HUES48 (cell line): ENCODE data around the gene SMC2.

Experiments used
- H3K27ac ChIP-seq: one replicate; pipeline ENCODE4 v1.7.0; 2013; ENCODE audit warnings: low read depth, low read length, inconsistent platforms
- H3K27me3 ChIP-seq: 2 replicates; pipeline ENCODE4 v1.6.1; 2013; ENCODE audit warnings: mild to moderate bottlenecking, low read length; ENCODE audit not compliant: control insufficient read depth, insufficient read depth
- H3K36me3 ChIP-seq: 2 replicates; pipeline ENCODE4 v1.6.1; 2013; ENCODE audit warnings: low read length; ENCODE audit not compliant: control insufficient read depth, insufficient read depth
- H3K4me1 ChIP-seq: 2 replicates; pipeline ENCODE4 v1.6.1; 2013; ENCODE audit warnings: mild to moderate bottlenecking, low read length; ENCODE audit not compliant: control insufficient read depth, insufficient read depth
- H3K4me3 ChIP-seq: 2 replicates; pipeline ENCODE4 v1.5.1; 2013; ENCODE audit warnings: mild to moderate bottlenecking, low read depth, low read length
- H3K9ac ChIP-seq: 2 replicates; pipeline ENCODE4 v1.6.1; 2013; ENCODE audit warnings: mild to moderate bottlenecking, low read depth, low read length, moderate library complexity
- H3K9me3 ChIP-seq: 2 replicates; pipeline ENCODE4 v1.6.1; 2013; ENCODE audit warnings: low read length; ENCODE audit not compliant: control insufficient read depth, insufficient read depth

SMC2 gene

DNA sequence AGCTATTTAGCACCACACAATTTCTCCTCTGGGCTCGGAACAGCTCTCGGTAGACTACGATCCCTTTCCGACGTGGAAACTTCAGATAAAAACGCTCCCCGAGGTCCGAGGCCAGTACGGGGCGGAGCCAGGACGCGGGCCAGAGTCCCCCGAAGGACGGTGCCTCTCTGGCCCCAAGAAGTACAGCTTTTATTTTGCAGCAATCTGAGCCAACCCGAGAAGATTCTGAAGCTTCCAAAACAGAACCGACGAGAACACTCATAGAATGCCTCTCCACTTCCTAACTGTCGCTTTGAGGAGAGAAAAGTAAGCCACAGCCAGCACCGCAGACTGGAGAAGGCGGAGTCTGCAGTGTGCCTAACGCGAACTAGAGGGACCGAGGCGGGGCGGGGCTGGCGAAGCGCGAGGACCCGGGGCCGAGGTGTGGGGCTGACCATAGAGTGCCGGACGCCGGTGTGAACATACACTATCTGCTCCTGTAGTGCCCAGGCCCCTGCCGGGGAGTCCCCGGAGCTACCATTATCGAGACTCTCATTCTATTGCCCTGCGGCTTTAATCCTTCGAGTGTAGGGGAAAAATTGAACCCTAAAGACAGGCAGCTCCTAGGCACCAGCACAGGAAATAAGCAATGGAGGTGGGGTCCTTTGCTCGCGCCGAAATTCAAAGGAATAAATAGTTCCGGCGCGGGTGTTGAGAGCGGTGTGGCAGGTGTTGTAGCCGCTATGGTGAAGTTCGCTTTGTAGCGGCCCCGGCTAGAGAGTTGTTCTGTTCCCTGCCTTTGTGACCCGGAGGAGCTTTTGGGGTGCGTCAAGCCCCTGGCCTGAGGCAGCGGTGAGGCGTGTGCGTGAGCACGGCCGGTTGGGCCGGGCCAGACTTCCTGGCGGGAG is at the start of gene SMC2:
Gene SMC2 (plus strand): TSS at position 663 of the 887 bp plus-strand sequence. CDS start 1,076 bp downstream, outside the sequence.
- no peaks in the 10 kb centered on the region for H3K27me3 ChIP-seq
- peaks cover 7% of the 10 kb centered on the region for H3K4me1 ChIP-seq
- H3K9ac ChIP-seq: peak within 1 kb of the TSS; percentile 99
- H3K4me3 ChIP-seq: peak within 1 kb of the TSS; percentile 98
- peak within 1 kb of the TSS; percentile 98 for H3K27ac ChIP-seq
- H3K9me3 ChIP-seq: no peaks in the 10 kb centered on the region
- H3K36me3 ChIP-seq: peaks cover 8% of the 10 kb centered on the region; the same call in 1 of the 2 replicates

DNA sequence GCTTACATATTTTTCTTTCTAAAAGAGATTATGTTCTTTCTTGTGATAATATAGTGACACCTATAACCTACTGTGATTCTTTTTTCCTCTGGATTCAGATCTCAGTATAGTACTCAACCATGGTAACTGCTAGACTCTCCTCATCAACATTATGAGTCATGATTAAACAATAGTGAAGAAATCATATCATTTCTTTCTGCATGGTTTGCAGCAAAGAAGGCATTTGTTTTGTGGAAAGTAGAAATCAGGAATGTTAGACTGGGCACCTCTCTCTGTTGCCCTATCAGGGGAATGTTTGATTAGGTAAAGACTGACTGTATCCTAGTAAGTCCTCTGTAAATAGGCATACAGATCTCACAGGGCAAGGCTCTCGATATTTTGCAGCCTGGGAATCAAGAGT is 25.6 kb upstream of the SMC2 start:
- no peaks in the 10 kb centered on the region for H3K36me3 ChIP-seq

DNA sequence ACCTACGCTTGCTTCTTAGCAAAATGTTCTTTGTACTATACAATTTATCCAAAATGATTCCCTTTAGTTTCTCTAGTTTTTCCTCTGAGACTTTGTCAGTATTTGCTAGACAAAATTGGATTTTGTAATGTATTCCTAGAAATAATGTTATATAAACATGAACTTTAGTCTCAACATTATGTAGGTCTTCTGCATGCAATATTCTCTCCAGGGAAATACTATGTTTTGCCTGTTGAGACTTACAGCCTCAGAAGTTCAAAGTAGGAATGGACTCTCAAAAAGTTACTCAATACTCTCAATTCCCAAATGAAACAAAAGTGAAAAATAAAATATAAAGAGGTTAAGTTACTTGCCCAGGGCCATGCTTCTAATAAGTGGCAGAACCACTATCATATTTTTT is 24.8 kb upstream of the SMC2 start:
- Histone ChIP-seq H3K4me3 (no peak overlapping the region), H3K9me3 (no peaks in the 10 kb centered on the region), H3K27ac (no peak overlapping the region), H3K4me1 (no peaks in the 10 kb centered on the region), H3K27me3 (no peaks in the 10 kb centered on the region), H3K9ac (no peak overlapping the region), H3K36me3 (no peaks in the 10 kb centered on the region)

More for the DNA sequence above, 25.6 kb upstream of the SMC2 start:
- Histone ChIP-seq H3K4me1 (no peaks in the 10 kb centered on the region), H3K9me3 (no peaks in the 10 kb centered on the region), H3K4me3 (no peak overlapping the region), H3K27ac (no peak overlapping the region), H3K9ac (no peak overlapping the region), H3K27me3 (no peaks in the 10 kb centered on the region)

DNA sequence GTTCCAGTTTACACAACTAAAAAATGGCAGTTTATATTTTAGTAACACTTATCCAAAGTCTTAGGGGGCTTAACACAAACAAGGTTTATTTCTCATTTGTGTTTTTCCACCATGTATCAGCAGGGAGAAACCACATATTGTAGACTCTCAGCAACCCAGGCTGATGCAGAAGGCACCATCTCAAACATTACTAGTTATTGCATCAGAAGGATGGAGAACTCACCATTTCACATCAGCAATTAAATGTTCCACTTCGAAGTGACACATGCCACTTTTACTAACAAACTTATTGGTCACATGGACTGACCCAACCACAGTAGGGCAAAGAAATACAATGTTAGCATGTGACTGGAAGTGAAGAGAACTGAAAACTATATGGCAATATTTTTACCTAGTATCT is 22.5 kb upstream of the SMC2 start:
- no peak overlapping the region for H3K27ac ChIP-seq
- no peak overlapping the region for H3K4me3 ChIP-seq
- no peaks in the 10 kb centered on the region for H3K4me1 ChIP-seq
- H3K36me3 ChIP-seq: no peaks in the 10 kb centered on the region
- no peaks in the 10 kb centered on the region for H3K27me3 ChIP-seq
- H3K9ac ChIP-seq: no peak overlapping the region
- no peaks in the 10 kb centered on the region for H3K9me3 ChIP-seq

DNA sequence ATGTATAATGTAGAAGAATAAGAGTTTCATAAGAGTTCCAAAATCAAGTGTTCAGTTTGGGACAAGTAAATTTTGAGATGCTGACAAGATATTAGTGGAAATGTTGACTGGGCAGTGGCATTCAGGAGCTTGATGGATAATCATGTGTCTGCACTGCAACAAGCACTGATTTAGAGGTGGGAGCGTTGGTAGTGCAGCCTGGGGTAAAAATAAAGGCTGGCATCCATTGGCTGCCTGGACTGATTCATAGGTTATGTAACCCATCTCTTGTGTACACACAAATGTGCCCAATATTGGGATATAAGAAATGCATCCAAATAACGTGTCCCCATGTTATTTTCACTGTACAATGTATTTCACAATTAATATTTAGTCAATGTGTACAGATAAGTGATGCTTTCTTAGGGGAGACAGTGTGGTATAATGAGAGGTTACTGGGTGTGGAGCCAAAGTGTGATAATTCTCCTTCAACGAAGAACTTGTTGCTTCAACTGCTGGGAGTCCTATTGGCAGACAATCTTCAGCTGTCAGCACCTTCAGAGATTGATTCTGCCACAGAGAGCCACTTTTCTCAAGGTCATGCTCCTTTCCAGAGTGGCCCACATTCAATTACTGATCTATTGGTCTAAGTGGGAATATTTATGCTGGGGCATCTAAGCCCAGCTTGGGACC is 20.9 kb upstream of the SMC2 start:
- Histone ChIP-seq H3K4me1 (no peaks in the 10 kb centered on the region), H3K27me3 (no peaks in the 10 kb centered on the region), H3K36me3 (no peaks in the 10 kb centered on the region), H3K9ac (no peak overlapping the region), H3K9me3 (no peaks in the 10 kb centered on the region; the same call in 1 of the 2 replicates), H3K27ac (no peak overlapping the region), H3K4me3 (no peak overlapping the region)

DNA sequence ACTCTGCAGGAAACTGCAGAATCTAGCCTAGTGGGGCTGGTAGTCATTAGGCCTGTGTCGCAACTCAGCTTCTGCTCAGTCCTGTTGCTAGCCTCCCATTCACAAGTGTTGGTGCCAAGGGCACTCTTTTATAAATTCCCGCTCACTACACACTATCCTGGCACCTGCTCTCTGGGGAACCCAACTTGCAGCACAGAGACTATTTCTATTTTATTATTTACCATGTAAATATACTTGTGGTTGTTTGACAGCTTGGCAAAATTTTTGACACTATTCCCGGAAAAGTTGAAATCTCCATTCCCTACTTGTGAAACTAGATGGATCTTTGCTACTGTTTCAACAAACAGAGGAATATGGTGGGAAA is 20.4 kb upstream of the SMC2 start:
- H3K9me3 ChIP-seq: peaks cover 4% of the 10 kb centered on the region; the same call in 1 of the 2 replicates
- no peaks in the 10 kb centered on the region for H3K4me1 ChIP-seq
- H3K4me3 ChIP-seq: no peak overlapping the region
- H3K27ac ChIP-seq: no peak overlapping the region
- H3K27me3 ChIP-seq: no peaks in the 10 kb centered on the region
- no peaks in the 10 kb centered on the region for H3K36me3 ChIP-seq
- no peak overlapping the region for H3K9ac ChIP-seq

DNA sequence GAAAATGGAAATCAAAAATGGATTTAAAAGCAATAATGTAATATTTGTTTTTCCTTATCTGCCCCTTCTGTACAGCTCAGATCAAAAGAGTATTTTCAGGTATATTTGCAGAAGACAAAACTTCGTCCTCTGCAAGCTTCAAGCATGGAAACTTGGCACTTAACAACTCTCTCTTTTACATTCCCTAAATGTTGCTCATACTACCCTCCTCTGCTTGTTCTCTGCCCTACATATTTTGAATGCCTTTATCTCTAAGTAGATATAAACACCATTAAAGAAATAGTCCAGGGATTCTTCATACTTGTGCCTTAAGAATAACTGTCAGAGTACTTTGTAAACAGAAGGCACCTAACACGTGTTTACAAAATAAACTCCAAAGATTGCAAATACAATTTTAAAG is 19.2 kb upstream of the SMC2 start:
- peaks cover 6% of the 10 kb centered on the region for H3K9me3 ChIP-seq
- no peak overlapping the region for H3K9ac ChIP-seq
- H3K36me3 ChIP-seq: no peaks in the 10 kb centered on the region
- no peak overlapping the region for H3K4me3 ChIP-seq
- H3K27me3 ChIP-seq: no peaks in the 10 kb centered on the region
- H3K4me1 ChIP-seq: no peaks in the 10 kb centered on the region
- H3K27ac ChIP-seq: no peak overlapping the region

DNA sequence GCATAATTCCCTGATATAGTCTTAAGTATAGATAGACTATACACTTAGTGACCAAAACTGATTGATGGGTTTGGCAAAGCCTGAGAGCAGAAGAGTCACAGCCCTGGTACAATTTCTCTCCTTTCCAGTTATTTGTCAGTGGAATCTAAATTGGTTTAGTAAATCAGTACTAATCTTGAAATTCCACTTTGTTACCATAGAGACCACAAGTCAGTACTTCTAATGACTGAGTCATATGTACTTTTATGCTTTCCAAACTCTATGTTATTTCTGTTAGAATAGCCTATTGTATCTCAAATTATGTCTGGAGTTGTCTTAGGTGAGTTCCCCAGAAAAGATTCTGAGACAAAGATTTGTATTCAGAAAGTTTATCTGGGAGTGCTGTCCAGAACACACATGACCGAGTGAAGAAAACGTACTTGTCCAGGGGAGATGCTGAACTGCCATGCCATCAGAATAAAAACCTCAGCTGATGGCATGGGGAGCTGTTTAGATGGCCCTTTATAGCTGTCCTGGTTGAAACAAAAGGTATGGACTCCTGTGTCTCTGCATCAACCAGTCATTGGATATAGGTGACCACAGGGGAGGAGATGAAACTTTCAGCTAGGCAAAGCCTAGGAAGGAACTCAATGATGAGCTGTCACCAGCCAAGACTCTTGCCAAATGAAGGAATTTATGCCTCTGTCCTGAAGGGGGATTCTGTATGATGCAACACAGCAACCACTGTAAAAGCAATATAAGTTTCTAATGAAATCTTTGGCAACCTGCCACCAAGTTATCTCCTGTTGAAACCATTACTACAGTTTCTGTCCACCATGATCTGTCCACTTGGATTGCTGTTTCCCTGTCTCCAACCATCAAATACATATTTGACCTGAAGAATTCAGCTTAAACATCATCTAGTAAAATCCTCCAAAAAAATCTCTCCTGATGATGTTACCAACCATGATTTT is 18.0 kb upstream of the SMC2 start:
- Histone ChIP-seq H3K4me3 (no peak overlapping the region), H3K9ac (no peak overlapping the region), H3K36me3 (no peaks in the 10 kb centered on the region), H3K27ac (no peak overlapping the region), H3K9me3 (peaks cover 16% of the 10 kb centered on the region), H3K27me3 (no peaks in the 10 kb centered on the region), H3K4me1 (no peaks in the 10 kb centered on the region)

DNA sequence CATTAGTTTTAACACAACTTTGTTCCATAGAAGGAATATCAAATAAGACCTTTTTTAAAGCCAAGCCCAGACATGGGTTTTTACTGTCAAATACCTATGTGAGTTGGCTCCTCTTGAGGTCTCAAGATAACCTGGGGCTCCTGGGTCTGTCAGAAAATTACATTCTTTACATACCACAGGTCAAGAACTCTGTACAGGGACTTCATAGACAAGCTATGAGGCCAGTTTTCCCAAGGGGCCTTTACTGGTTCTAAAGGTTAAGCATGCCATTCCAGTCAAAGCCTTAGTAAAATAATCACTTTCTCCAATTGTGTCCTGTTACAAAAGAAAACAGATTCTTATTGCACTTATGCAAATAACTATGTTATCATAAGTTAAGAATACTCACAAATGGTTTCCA is 15.5 kb upstream of the SMC2 start:
- H3K36me3 ChIP-seq: no peaks in the 10 kb centered on the region
- no peak overlapping the region for H3K4me3 ChIP-seq
- H3K4me1 ChIP-seq: no peaks in the 10 kb centered on the region
- H3K9ac ChIP-seq: no peak overlapping the region
- H3K27me3 ChIP-seq: no peaks in the 10 kb centered on the region
- no peak overlapping the region for H3K27ac ChIP-seq
- peaks cover 19% of the 10 kb centered on the region for H3K9me3 ChIP-seq

DNA sequence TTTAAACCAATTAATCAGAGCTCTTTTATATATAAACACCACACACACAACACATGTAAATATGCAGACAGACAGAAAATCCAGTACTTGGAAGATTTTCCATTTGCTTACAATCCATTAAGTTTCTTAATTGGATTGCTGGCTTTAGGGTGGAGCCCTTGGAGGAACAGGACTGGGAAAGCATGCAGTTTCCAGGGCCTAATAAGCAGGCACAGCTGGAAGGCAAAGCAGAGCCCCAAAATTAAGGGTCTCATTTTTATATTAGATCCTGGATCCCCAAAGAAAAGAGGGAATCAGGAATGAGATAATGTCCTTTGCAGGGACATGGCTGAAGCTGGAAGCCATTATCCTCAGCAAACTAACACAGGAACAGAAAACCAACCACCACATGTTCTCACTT is 13.1 kb upstream of the SMC2 start:
- Histone ChIP-seq H3K4me3 (no peak overlapping the region), H3K9me3 (peaks cover 19% of the 10 kb centered on the region), H3K4me1 (peaks cover 5% of the 10 kb centered on the region; the same call in 1 of the 2 replicates), H3K9ac (no peak overlapping the region), H3K27ac (no peak overlapping the region), H3K27me3 (no peaks in the 10 kb centered on the region), H3K36me3 (no peaks in the 10 kb centered on the region)
